Measurements from ENCODE around the gene DERL3. TPM values are rescaled to one million over a fixed set of nuclear protein-coding genes. Genes with fewer than 3 reads are reported as not detected.

Gene DERL3
- polyA plus RNA-seq, 3 donors from 2014 or later: 0.61 to 1.2 (median 0.62) TPM

DNA sequence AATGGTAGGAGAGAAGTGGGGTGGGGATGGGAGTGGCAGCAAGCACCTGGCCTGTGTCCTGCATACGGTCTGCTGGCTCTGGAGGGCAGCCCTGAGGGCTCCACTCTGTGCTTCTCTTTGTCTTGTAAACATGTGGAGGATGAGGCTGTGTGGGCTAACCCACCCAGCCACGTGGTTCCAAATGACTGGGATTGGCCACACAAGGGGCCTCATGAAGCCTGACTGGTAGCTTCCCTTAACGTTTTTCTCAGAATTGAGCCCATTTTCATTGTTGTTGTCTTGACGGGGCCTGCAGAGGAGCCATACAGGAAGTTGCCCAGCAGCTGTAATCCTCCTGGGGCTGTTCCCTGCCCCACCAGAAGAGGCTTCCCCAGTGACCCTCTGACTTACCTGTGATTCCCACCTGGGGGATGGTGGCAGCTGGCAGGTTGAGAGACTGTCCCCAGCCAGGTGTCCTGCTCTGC is 18.0 kb downstream of the DERL3 start:
- Mint-ChIP-seq H3K9me3 (no peaks in the 10 kb centered on the region), H3K36me3 (peaks cover 3 to 49% (median 17%) of the 10 kb centered on the region in 3 donors), H3K4me3 (no peak overlapping the region), H3K27me3 (ENCODE audit: low read depth in 3 of 3) (peaks cover 0 to 5% (median under 1%) of the 10 kb centered on the region in 3 donors), H3K4me1 (no peaks in the 10 kb centered on the region), H3K27ac (peak overlapping the region in 2 of 6 donors; percentile 17 to 64)
- no peak for DNase-seq

DNA sequence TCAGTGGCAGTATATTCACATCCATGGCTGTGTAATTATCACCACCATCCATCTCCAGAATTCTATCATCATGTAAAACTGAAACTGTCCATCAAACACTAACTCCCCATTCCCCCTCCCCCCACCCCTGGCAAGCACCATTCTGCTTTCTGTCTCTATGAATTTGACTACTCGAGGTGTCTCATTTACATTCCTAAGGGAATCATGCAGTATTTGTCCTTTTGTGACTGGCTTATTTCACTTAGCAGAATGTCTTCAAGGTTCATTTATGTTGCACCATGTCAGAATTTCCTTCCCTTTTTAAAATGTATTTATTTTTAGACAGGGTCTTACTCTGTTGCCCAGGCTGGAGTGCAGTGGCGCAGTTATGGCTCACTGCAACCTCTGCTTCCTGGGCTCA is 20.3 kb downstream of the DERL3 start:
- no peaks in the 10 kb centered on the region for H3K9me3 Mint-ChIP-seq
- H3K4me3 Mint-ChIP-seq: no peak overlapping the region
- DNase-seq: no peak
- H3K36me3 Mint-ChIP-seq: peaks cover 4 to 42% (median 13%) of the 10 kb centered on the region in 3 donors
- H3K27me3 Mint-ChIP-seq (ENCODE audit: low read depth in 3 of 3): peaks cover 0 to 3% (median 0%) of the 10 kb centered on the region in 3 donors
- no peaks in the 10 kb centered on the region for H3K4me1 Mint-ChIP-seq
- H3K27ac Mint-ChIP-seq: no peak overlapping the region

DNA sequence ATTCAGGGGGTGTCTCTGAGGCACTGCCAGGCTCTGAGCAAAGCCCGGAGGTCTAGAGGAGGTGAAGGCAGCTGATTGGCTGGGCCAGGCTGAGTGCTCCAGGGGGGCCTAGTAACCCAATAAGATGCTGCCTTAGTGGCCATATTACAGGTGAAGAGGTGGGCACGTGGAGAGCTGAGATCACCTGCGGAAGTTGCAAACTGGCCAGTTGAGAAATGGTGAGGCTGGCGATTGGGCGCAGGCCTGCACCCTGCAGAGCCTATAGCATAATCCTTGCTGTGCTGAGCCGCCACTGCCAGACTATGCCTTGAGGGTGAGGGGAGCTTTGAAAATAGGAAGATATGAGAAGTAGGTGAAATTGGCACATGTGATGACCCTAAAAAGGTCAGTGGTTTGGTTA is 21.7 kb downstream of the DERL3 start:
- Mint-ChIP-seq H3K27ac (no peak overlapping the region), H3K4me3 (no peak overlapping the region), H3K36me3 (peaks cover 7 to 33% (median 10%) of the 10 kb centered on the region in 3 donors), H3K27me3 (ENCODE audit: low read depth in 3 of 3) (peaks cover 0 to 3% (median 0%) of the 10 kb centered on the region in 3 donors), H3K9me3 (no peaks in the 10 kb centered on the region), H3K4me1 (no peaks in the 10 kb centered on the region)
- DNase-seq: no peak

DNA sequence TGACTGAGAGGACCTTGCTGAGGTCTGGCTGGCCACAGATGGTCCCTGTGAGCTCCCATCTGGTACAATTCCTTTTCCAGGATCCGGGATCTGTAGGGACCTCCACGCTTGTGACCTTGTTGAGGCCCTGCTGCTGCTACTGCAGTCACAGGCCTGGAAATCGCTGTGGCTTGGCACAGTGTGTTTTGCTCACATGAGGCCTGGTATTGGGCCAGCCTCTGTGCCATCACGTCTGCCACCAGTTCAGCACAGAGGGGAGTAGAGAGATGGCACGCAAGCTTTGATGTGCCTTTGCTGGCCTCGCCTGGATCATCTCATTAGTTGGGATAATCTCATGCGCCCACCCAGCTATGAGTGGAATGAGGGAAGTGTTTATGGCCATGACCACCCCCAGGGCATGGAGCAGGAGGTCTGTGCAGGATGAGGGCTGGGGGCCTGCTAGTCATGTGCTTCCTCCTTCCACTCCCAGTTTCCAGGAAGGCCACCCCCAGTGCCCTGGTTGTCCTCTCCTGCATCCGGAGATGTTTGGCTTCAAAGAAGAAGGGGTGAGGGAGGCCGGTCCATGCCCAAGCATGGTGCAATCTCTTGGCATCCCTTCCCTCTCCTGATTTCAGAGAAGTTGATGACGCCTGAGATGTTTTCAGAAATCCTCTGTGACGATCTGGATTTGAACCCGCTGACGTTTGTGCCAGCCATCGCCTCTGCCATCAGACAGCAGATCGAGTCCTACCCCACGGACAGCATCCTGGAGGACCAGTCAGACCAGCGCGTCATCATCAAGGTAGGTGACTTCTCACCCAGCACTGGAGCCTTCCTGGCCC is 22.4 kb downstream of the DERL3 start:
- H3K4me3 Mint-ChIP-seq: no peak overlapping the region
- DNase-seq: no peak
- peaks cover 0 to 3% (median 0%) of the 10 kb centered on the region in 3 donors for H3K27me3 Mint-ChIP-seq (ENCODE audit: low read depth in 3 of 3)
- H3K9me3 Mint-ChIP-seq: no peaks in the 10 kb centered on the region
- no peak overlapping the region for H3K27ac Mint-ChIP-seq
- H3K36me3 Mint-ChIP-seq: peaks cover 7 to 33% (median 13%) of the 10 kb centered on the region in 3 donors
- H3K4me1 Mint-ChIP-seq: no peaks in the 10 kb centered on the region

DNA sequence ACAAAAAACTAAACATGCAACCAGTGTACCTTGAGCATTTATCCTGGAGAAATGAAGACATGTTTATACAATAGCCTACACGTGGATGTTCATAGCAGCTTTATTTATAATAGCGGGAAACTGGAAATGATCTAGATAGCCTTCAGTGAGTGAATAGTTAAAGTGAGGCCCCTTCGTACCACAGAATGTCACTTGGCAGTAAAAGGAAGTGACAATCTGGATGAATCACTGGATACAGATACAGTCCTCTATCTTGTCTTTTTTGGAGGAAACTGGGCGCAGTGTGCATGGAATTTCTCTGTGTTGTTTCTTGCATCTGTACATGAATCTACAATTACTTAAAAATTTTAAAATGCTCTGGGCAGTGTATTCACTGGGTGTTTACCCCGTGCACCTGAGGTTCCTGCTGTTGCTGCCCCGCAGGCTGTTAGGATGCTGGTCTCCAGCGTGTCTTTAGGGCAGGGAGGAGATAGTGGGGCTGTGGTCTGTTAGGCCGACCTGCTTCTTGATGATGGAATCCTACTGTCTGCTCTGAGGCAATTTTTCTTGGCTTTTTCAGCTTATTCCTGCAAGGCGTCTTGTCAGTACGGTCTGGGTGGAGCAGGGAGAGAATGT is 23.2 kb downstream of the DERL3 start:
- Mint-ChIP-seq H3K4me1 (no peaks in the 10 kb centered on the region), H3K36me3 (peaks cover 7 to 38% (median 17%) of the 10 kb centered on the region in 3 donors), H3K27ac (peak overlapping the region in 1 of 6 donors; percentile 21), H3K27me3 (ENCODE audit: low read depth in 3 of 3) (peaks cover 0 to 3% (median 0%) of the 10 kb centered on the region in 3 donors), H3K4me3 (no peak overlapping the region), H3K9me3 (no peaks in the 10 kb centered on the region)
- no peak for DNase-seq

DNA sequence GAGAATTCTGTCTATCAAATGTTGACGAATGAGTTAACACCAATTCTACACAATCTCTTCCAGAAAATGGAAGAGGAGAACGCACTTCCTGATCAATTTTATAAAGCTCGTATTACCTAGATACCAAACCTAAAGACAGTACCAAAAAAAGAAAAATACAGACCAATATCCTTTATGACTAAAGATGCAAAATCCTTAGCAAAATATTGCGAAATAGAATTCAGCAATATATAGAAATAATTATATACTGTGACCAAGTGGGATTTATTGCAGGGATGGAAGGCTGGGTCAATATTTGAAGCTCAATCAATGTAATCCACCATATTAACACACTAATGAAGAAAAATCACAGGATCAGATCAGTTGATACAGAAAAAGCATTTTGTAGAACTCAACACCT is 26.4 kb downstream of the DERL3 start:
- H3K27me3 Mint-ChIP-seq (ENCODE audit: low read depth in 3 of 3): peaks cover 0 to 3% (median 0%) of the 10 kb centered on the region in 3 donors
- DNase-seq: no peak
- H3K4me1 Mint-ChIP-seq: no peaks in the 10 kb centered on the region
- H3K9me3 Mint-ChIP-seq: no peaks in the 10 kb centered on the region
- H3K27ac Mint-ChIP-seq: no peak overlapping the region
- H3K4me3 Mint-ChIP-seq: no peak overlapping the region
- H3K36me3 Mint-ChIP-seq: peaks cover 10 to 27% (median 18%) of the 10 kb centered on the region in 3 donors

DNA sequence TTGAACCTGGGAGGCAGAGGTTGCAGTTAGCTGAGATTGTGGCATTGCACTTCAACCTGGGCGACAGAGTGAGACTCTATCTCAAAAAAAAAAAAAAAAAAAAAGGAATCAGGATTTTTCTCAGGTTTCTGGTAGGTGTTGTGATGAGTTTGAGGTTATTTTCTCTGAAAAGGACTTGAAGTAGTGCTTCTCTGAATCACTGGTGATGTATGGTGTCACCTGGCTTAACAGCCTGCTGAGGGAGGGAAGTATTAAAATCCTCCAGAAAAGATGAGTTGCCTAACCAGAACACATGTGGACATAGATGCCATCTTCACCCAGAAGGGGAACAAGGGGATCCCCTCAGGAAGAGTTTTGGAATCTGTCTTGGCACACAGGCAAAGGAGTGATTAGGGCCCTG is 32.0 kb downstream of the DERL3 start:
- no peaks in the 10 kb centered on the region for H3K9me3 Mint-ChIP-seq
- peaks cover 0 to 2% (median 0%) of the 10 kb centered on the region in 3 donors for H3K27me3 Mint-ChIP-seq (ENCODE audit: low read depth in 3 of 3)
- H3K27ac Mint-ChIP-seq: no peak overlapping the region
- no peak for DNase-seq
- H3K4me1 Mint-ChIP-seq: no peaks in the 10 kb centered on the region
- peaks cover 20 to 51% (median 25%) of the 10 kb centered on the region in 3 donors for H3K36me3 Mint-ChIP-seq
- no peak overlapping the region for H3K4me3 Mint-ChIP-seq

DNA sequence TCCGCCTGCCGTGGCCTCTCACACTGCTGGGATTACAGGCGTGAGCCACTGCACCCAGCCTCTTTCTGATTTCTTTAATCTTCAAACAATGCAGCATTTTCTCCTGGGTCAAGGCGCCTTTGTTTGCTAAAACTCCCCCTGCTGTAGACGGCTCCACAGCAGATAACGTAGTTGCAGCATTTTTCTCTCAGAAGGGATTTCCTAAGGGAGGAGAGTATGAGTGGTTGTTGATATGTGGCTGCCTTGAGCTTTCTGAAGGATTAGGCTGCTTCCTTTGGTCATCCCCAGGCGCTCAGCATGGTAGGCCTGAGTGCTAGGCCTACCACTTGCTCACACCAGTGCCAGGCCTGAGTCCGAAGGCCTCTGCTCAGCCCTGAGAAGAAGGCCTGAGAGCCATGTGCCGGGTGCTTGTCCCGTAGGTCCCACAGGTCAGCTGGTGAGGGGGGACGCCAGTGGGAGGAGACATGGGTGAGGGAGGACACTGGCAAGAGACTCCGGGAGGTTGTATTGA is 34.0 kb downstream of the DERL3 start:
- Mint-ChIP-seq H3K36me3 (peaks cover 14 to 58% (median 31%) of the 10 kb centered on the region in 3 donors), H3K4me1 (no peaks in the 10 kb centered on the region), H3K4me3 (no peak overlapping the region), H3K27ac (no peak overlapping the region), H3K27me3 (ENCODE audit: low read depth in 3 of 3) (peaks cover 0 to 5% (median 0%) of the 10 kb centered on the region in 3 donors), H3K9me3 (no peaks in the 10 kb centered on the region)
- no peak for DNase-seq

DNA sequence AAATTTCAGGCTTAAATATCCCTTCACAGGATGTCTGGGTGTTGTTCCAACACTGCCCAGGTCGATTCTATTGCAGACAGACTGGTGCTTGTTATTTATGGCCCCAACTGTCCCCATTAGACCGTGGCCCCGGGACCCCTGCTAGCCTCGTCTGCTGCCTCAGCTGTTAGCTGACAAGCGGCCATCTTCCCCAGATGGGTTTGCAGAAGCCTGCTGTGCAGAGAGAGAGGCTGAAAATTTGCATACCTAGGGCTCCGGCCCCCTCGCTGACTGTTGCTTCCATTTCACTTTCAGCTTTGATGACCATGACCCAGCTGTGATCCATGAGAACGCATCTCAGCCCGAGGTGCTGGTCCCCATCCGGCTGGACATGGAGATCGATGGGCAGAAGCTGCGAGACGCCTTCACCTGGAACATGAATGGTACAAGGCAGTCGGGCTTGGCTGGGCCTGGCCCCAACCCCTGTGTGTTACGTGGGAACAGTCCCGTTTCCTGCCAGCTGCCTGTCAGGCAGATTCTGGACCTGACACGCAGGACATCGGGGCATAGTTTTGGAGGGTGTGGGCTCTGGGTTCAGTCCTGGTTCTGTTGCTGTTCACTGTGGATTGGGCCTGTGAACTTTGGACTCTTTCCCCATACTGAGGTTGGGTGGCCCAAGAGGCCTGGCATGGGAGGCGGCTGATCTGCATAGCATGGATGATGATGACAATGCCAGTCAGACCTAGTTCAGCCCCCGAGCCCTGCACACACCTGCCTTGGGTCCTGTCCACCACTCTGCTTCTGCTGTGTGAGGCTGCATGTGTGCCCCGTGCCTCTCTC is 35.6 kb downstream of the DERL3 start:
- no peak for DNase-seq
- Mint-ChIP-seq H3K36me3 (peaks cover 14 to 58% (median 31%) of the 10 kb centered on the region in 3 donors), H3K4me3 (no peak overlapping the region), H3K27ac (peak overlapping the region in 1 of 6 donors; percentile 50), H3K27me3 (ENCODE audit: low read depth in 3 of 3) (peaks cover 0 to 5% (median 0%) of the 10 kb centered on the region in 3 donors), H3K9me3 (no peaks in the 10 kb centered on the region), H3K4me1 (no peaks in the 10 kb centered on the region)

DNA sequence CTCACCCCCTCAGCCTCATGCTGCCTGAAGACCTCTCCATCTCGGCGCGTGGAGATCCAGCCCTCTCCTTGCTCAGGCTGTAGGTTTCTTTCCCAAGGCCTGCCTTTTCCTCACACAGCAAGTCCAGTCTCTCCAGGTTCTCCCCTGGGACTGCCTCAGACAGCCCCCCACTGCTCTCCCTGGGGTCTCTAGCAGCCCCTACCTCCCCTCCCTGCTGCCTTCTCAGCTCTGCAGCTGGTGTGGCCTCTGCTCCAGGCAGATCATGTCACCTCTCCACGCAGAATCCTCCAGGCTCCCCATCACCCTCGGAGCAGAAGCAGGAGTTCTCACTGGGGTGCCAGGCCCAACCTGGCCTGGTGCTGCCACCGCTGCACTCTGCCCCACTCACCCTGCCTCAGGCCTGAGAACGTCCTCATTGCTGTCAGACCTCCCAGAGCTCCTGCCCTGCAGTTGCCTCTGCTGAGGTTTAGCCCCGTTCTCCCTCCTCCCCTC is 36.9 kb downstream of the DERL3 start:
- no peaks in the 10 kb centered on the region for H3K9me3 Mint-ChIP-seq
- no peak overlapping the region for H3K4me3 Mint-ChIP-seq
- peak overlapping the region in 1 of 6 donors; percentile 20 for H3K27ac Mint-ChIP-seq
- no peak for DNase-seq
- peaks cover 11 to 51% (median 25%) of the 10 kb centered on the region in 3 donors for H3K36me3 Mint-ChIP-seq
- peaks cover 0 to 5% (median 2%) of the 10 kb centered on the region in 3 donors for H3K27me3 Mint-ChIP-seq (ENCODE audit: low read depth in 3 of 3)
- peaks cover 0 to 1% of the 10 kb centered on the region in 2 donors for H3K4me1 Mint-ChIP-seq

DNA sequence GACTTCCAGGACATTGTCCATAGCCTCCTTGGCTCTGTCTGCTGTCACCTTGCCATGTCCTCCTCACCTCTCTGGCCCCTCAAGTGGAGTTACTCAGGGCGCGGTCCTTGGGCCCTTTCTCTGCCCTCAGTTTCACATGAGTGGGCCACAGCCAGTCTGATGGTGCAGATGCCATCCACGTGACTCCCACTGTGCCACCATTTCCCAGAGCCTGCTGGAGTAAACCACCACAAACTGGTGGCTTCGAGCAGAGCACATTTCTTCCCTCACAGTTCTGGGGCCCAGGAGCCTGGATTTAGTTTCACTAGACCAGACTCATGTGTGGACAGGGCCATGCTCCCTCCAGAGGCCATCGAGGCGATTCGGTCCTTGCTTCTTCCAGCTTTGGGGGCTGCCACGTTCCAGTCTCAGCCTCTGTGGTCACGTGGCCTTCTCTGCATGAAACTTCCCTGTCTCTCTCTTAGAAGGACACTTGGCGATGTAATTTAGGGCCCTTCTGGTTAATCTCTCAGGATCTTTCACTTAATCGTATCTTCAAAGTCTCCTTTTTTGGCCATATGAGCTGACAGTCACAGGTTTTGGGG is 37.5 kb downstream of the DERL3 start:
- no peaks in the 10 kb centered on the region for H3K9me3 Mint-ChIP-seq
- no peak overlapping the region for H3K4me3 Mint-ChIP-seq
- no peak overlapping the region for H3K27ac Mint-ChIP-seq
- no peak for DNase-seq
- peaks cover 0 to 1% of the 10 kb centered on the region in 2 donors for H3K4me1 Mint-ChIP-seq
- peaks cover 11 to 54% (median 27%) of the 10 kb centered on the region in 3 donors for H3K36me3 Mint-ChIP-seq
- H3K27me3 Mint-ChIP-seq (ENCODE audit: low read depth in 3 of 3): peaks cover 0 to 5% (median 2%) of the 10 kb centered on the region in 3 donors

DNA sequence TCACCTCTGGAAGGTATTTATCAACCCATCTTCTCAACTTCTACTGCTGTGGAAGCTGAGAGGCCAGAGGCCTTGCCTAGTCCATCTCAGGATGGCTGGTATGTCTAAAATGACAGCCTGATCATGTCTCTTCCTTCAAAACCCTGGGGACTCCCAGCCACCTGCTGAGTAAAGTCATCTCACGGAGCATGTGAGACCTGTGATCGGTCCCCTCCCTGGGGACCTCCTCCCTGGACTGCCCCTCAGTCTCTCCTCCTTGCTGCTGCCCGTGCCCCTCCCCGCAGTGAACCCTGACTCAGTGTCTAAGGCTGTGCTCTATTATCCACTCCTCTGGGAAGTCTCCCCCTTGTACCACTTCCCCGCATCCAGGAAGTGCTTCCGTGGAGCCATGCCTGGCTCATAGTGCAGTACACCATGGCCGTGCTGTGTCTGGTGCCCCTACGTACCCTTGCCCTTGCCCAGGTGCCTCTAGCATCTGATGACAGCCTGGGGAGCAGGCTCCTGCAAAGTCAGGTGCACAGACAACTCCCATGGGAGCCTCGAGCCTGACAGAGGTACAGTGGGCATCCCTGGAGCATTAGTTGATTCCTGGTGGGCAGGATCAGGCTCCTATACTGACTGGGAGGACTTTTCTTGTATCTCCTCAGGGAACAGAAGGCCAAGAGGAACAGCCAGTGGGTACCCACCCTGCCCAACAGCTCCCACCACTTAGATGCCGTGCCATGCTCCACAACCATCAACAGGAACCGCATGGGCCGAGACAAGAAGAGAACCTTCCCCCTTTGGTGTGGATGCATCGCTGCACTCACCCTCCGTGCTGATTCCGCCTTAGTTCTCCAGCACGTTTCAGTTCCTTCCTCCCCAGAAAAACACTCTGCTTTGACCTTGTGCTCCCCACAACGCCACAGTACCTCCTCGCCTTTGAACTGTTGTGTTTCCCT is 38.2 kb downstream of the DERL3 start:
- no peak for DNase-seq
- Mint-ChIP-seq H3K36me3 (peaks cover 7 to 54% (median 27%) of the 10 kb centered on the region in 3 donors), H3K9me3 (no peaks in the 10 kb centered on the region), H3K4me3 (no peak overlapping the region), H3K27me3 (ENCODE audit: low read depth in 3 of 3) (peaks cover 0 to 3% (median 2%) of the 10 kb centered on the region in 3 donors), H3K4me1 (peaks cover 0 to 1% of the 10 kb centered on the region in 2 donors), H3K27ac (no peak overlapping the region)
